ENCODE data around the gene INAFM1.

DNA sequence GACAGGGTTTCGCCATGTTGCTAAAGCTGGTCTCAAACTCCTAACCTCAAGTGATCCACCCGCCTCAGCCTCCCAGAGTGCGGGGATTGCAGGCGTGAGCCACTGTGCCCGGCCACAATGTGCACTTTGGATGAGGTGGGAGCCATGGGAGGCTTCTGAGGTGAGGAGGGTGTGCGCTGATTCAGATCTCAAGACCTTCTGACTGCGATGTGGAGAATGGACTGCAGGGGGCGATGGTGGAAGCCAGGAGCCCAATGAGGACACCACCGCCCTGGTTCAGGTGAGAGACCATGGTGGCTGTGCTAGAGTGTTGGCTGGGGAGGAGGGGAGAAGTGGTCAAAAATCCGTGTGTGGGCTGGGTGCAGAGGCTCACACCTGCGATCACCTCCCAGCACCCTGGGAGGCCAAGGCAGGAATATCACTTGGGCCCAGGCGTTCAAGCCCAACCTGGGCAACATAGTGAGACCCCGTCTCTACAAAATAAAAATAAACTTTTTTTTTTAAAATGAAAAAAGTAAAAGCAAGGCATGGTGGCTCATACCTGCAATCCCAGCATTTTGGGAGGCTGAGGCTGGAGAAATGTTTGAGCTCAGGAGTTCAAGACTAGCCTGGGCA is 5.6 kb downstream of the INAFM1 start:
- TF ChIP-seq EZH2 (IDR thresholded peaks at IDR 0.05; ENCODE audit: low read depth) (no peak), CTCF (conservative IDR thresholded peaks at IDR 0.05) (peak; percentile 65)
